ENCODE data around the gene FOXQ1.

Gene FOXQ1

GRCh38 chr6:1312203-1312472 lies 240 bp downstream of the FOXQ1 start:
- H3K4me3 ChIP-seq (ENCODE audit: low read length in 2 of 2): peak overlapping the region; percentile 42 to 52
- H3K4me1 ChIP-seq (ENCODE audit: control insufficient read depth in 2 of 2, insufficient read depth in 2 of 2, low read length in 2 of 2): peaks cover 0 to 9% of the 10 kb centered on the region in 2 donors
- H3K9me3 ChIP-seq (ENCODE audit: control insufficient read depth in 2 of 2, low read length in 2 of 2): no peaks in the 10 kb centered on the region
- peak overlapping the region in 1 of 2 donors; percentile 41 for H3K9ac ChIP-seq (ENCODE audit: low read depth in 1 of 2, low read length in 2 of 2)
- no peak overlapping the region for H3K27ac ChIP-seq (ENCODE audit: low read depth in 2 of 2, low read length in 2 of 2)
- H3K36me3 ChIP-seq (ENCODE audit: control insufficient read depth in 2 of 2, insufficient read depth in 2 of 2, low read length in 2 of 2): no peaks in the 10 kb centered on the region
- peaks cover 45 to 46% of the 10 kb centered on the region in 2 donors for H3K27me3 ChIP-seq (ENCODE audit: control insufficient read depth in 2 of 2, insufficient read depth in 2 of 2, low read length in 2 of 2)

DNA sequence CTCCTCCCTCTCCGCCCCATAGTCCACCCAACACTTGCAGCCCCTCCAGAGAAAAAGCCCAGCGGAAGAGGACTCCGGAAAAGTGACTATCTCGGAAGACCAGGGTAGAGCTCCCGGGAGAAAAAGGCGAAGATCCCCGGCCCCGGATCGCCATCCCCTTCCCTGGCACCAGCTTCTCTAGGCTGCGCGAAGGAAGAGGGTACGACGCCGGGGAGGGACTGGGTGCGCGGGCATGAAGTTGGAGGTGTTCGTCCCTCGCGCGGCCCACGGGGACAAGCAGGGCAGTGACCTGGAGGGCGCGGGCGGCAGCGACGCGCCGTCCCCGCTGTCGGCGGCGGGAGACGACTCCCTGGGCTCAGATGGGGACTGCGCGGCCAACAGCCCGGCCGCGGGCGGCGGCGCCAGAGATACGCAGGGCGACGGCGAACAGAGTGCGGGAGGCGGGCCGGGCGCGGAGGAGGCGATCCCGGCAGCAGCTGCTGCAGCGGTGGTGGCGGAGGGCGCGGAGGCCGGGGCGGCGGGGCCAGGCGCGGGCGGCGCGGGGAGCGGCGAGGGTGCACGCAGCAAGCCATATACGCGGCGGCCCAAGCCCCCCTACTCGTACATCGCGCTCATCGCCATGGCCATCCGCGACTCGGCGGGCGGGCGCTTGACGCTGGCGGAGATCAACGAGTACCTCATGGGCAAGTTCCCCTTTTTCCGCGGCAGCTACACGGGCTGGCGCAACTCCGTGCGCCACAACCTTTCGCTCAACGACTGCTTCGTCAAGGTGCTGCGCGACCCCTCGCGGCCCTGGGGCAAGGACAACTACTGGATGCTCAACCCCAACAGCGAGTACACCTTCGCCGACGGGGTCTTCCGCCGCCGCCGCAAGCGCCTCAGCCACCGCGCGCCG lies 822 bp downstream of the FOXQ1 start:
- peak overlapping the region; percentile 26 to 42 for H3K4me3 ChIP-seq (ENCODE audit: low read length in 2 of 2)
- H3K27me3 ChIP-seq (ENCODE audit: control insufficient read depth in 2 of 2, insufficient read depth in 2 of 2, low read length in 2 of 2): peaks cover 43 to 45% of the 10 kb centered on the region in 2 donors
- peaks cover 0 to 9% of the 10 kb centered on the region in 2 donors for H3K4me1 ChIP-seq (ENCODE audit: control insufficient read depth in 2 of 2, insufficient read depth in 2 of 2, low read length in 2 of 2)
- peak overlapping the region in 1 of 2 donors; percentile 41 for H3K9ac ChIP-seq (ENCODE audit: low read depth in 1 of 2, low read length in 2 of 2)
- no peaks in the 10 kb centered on the region for H3K9me3 ChIP-seq (ENCODE audit: control insufficient read depth in 2 of 2, low read length in 2 of 2)
- peak overlapping the region in 1 of 2 donors; percentile 26 for H3K27ac ChIP-seq (ENCODE audit: low read depth in 2 of 2, low read length in 2 of 2)
- no peaks in the 10 kb centered on the region for H3K36me3 ChIP-seq (ENCODE audit: control insufficient read depth in 2 of 2, insufficient read depth in 2 of 2, low read length in 2 of 2)

- Histone ChIP-seq H3K9me3 (ENCODE audit: control insufficient read depth in 2 of 2, low read length in 2 of 2) (no peaks in the 10 kb centered on the region), H3K4me3 (ENCODE audit: low read length in 2 of 2) (no peak overlapping the region), H3K36me3 (ENCODE audit: control insufficient read depth in 2 of 2, insufficient read depth in 2 of 2, low read length in 2 of 2) (no peaks in the 10 kb centered on the region), H3K27ac (ENCODE audit: low read depth in 2 of 2, low read length in 2 of 2) (no peak overlapping the region), H3K27me3 (ENCODE audit: control insufficient read depth in 2 of 2, insufficient read depth in 2 of 2, low read length in 2 of 2) (peaks cover 43 to 45% of the 10 kb centered on the region in 2 donors), H3K9ac (ENCODE audit: low read depth in 1 of 2, low read length in 2 of 2) (no peak overlapping the region), H3K4me1 (ENCODE audit: control insufficient read depth in 2 of 2, insufficient read depth in 2 of 2, low read length in 2 of 2) (peaks cover 0 to 9% of the 10 kb centered on the region in 2 donors)
Measured at GRCh38 chr6:1313384-1313766, 1.5 kb downstream of the FOXQ1 start.

DNA sequence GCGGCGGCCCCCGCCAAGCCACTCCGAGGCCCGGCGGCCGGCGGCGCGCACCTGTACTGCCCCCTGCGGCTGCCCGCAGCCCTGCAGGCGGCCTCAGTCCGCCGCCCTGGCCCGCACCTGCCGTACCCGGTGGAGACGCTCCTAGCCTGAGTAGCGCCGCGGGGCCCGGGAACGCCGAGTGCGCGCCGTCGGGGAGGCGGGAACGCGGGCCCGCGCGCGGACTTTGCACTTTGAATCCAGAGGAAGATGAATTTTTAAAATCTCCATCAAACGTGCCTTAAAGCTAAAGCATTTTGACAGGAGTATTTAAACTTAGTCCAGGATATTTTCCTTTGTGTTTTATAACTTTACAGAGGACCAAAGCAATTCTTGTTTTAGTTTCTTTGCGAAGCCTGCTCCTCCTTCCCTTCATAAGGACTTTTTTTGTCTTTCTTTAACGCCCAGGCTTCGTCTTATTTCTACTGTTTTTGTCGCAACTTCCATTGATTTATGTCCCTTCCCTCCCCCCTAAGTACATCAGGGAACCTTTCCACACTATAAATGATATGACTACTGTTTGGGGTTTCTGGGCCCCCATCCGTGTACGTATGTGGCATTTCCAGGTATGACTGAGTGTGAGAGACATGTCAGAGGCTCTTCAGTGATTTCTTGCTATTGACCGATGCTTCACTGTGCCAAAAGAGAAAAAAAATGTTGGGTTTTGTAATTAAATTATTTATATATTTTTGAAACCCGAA lies 2.0 kb downstream of the FOXQ1 start:
- no peak overlapping the region for H3K9ac ChIP-seq (ENCODE audit: low read depth in 1 of 2, low read length in 2 of 2)

GRCh38 chr6:1314617-1315016 lies 2.7 kb downstream of the FOXQ1 start:
- peaks cover 0 to 9% of the 10 kb centered on the region in 2 donors for H3K4me1 ChIP-seq (ENCODE audit: control insufficient read depth in 2 of 2, insufficient read depth in 2 of 2, low read length in 2 of 2)
- H3K9ac ChIP-seq (ENCODE audit: low read depth in 1 of 2, low read length in 2 of 2): no peak overlapping the region
- H3K9me3 ChIP-seq (ENCODE audit: control insufficient read depth in 2 of 2, low read length in 2 of 2): no peaks in the 10 kb centered on the region
- H3K27me3 ChIP-seq (ENCODE audit: control insufficient read depth in 2 of 2, insufficient read depth in 2 of 2, low read length in 2 of 2): peaks cover 35 to 43% of the 10 kb centered on the region in 2 donors
- H3K4me3 ChIP-seq (ENCODE audit: low read length in 2 of 2): no peak overlapping the region
- H3K36me3 ChIP-seq (ENCODE audit: control insufficient read depth in 2 of 2, insufficient read depth in 2 of 2, low read length in 2 of 2): no peaks in the 10 kb centered on the region
- H3K27ac ChIP-seq (ENCODE audit: low read depth in 2 of 2, low read length in 2 of 2): no peak overlapping the region

More for the DNA sequence above, 2.0 kb downstream of the FOXQ1 start:
- peaks cover 40 to 43% of the 10 kb centered on the region in 2 donors for H3K27me3 ChIP-seq (ENCODE audit: control insufficient read depth in 2 of 2, insufficient read depth in 2 of 2, low read length in 2 of 2)
- H3K9me3 ChIP-seq (ENCODE audit: control insufficient read depth in 2 of 2, low read length in 2 of 2): no peaks in the 10 kb centered on the region
- no peak overlapping the region for H3K4me3 ChIP-seq (ENCODE audit: low read length in 2 of 2)
- no peaks in the 10 kb centered on the region for H3K36me3 ChIP-seq (ENCODE audit: control insufficient read depth in 2 of 2, insufficient read depth in 2 of 2, low read length in 2 of 2)
- no peak overlapping the region for H3K27ac ChIP-seq (ENCODE audit: low read depth in 2 of 2, low read length in 2 of 2)
- peaks cover 0 to 9% of the 10 kb centered on the region in 2 donors for H3K4me1 ChIP-seq (ENCODE audit: control insufficient read depth in 2 of 2, insufficient read depth in 2 of 2, low read length in 2 of 2)

GRCh38 chr6:1315201-1315559 lies 3.3 kb downstream of the FOXQ1 start:
- no peak overlapping the region for H3K4me3 ChIP-seq (ENCODE audit: low read length in 2 of 2)
- peaks cover 31 to 37% of the 10 kb centered on the region in 2 donors for H3K27me3 ChIP-seq (ENCODE audit: control insufficient read depth in 2 of 2, insufficient read depth in 2 of 2, low read length in 2 of 2)
- no peak overlapping the region for H3K27ac ChIP-seq (ENCODE audit: low read depth in 2 of 2, low read length in 2 of 2)
- H3K9ac ChIP-seq (ENCODE audit: low read depth in 1 of 2, low read length in 2 of 2): no peak overlapping the region
- peaks cover 0 to 9% of the 10 kb centered on the region in 2 donors for H3K4me1 ChIP-seq (ENCODE audit: control insufficient read depth in 2 of 2, insufficient read depth in 2 of 2, low read length in 2 of 2)
- H3K9me3 ChIP-seq (ENCODE audit: control insufficient read depth in 2 of 2, low read length in 2 of 2): no peaks in the 10 kb centered on the region
- H3K36me3 ChIP-seq (ENCODE audit: control insufficient read depth in 2 of 2, insufficient read depth in 2 of 2, low read length in 2 of 2): no peaks in the 10 kb centered on the region

DNA sequence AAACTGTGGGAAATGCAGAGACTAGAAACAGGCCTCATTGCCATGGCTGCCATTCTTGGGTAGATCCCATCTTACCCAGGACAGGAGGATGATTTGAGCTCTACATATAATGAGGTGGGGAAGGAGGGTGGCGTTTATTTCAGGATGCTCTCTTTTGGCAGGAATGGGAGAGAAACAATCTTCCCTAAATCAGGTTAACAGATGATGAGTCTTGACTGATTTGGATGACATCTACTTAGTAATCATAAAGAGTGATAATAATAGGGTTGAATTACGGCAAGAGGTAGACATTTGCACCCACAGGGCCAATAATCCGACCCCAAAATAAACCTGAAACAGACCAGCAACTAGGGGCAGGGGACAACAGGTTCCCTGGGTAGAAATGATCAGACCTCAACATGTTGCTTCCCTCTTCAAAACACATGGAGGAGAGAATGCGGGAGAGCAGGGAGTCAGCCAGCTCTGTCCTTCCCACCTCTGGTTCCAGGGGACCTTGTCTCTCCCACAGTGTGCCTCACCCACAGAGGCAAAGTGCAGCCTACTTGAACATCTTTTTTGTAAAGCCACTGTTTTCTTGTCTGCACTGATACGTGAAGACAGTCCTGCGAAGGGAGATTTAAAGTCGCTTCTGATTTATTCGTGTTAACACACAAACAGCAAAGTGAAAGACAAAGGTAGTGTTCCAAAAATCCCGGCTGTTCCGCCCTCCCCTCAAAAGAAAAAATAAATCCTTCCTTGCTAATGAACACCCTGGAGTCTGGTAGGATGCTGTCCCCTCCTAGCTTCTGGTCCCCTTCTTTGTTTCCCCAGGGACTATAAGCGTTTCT lies 3.9 kb downstream of the FOXQ1 start:
- Histone ChIP-seq H3K9me3 (ENCODE audit: control insufficient read depth in 2 of 2, low read length in 2 of 2) (no peaks in the 10 kb centered on the region), H3K9ac (ENCODE audit: low read depth in 1 of 2, low read length in 2 of 2) (no peak overlapping the region), H3K27me3 (ENCODE audit: control insufficient read depth in 2 of 2, insufficient read depth in 2 of 2, low read length in 2 of 2) (peaks cover 29 to 36% of the 10 kb centered on the region in 2 donors), H3K4me3 (ENCODE audit: low read length in 2 of 2) (peak overlapping the region; percentile 32 to 67), H3K36me3 (ENCODE audit: control insufficient read depth in 2 of 2, insufficient read depth in 2 of 2, low read length in 2 of 2) (no peaks in the 10 kb centered on the region), H3K4me1 (ENCODE audit: control insufficient read depth in 2 of 2, insufficient read depth in 2 of 2, low read length in 2 of 2) (peaks cover 0 to 9% of the 10 kb centered on the region in 2 donors), H3K27ac (ENCODE audit: low read depth in 2 of 2, low read length in 2 of 2) (no peak overlapping the region)

DNA sequence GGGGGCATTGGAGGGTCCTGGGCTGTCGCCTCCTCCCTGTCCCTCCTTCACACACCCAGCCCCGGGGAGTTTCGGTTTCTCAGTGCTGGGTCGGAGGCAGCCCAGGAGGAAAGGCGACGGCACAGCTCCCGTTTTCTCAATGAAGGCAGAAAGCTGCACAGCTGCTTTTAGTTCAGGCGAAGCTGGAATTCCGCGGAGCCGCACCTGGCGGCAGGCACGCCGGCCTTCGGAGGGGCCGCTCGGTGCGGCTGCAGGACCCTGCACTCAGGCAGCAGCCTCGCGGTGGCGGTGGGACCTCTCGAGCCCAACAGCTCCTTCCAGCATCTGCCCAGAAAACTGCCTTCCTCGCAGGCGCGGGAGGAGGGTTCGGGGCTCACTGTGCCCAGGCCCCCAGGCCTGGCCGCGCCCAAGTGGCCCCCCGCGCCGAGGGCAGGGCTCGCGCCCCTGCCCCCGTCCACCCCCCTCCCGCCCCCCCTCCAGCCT lies 4.6 kb downstream of the FOXQ1 start:
- Histone ChIP-seq H3K4me1 (ENCODE audit: control insufficient read depth in 2 of 2, insufficient read depth in 2 of 2, low read length in 2 of 2) (peaks cover 0 to 7% of the 10 kb centered on the region in 2 donors), H3K4me3 (ENCODE audit: low read length in 2 of 2) (peak overlapping the region; percentile 32 to 67), H3K36me3 (ENCODE audit: control insufficient read depth in 2 of 2, insufficient read depth in 2 of 2, low read length in 2 of 2) (no peaks in the 10 kb centered on the region), H3K9ac (ENCODE audit: low read depth in 1 of 2, low read length in 2 of 2) (no peak overlapping the region), H3K27ac (ENCODE audit: low read depth in 2 of 2, low read length in 2 of 2) (no peak overlapping the region), H3K27me3 (ENCODE audit: control insufficient read depth in 2 of 2, insufficient read depth in 2 of 2, low read length in 2 of 2) (peaks cover 25 to 30% of the 10 kb centered on the region in 2 donors), H3K9me3 (ENCODE audit: control insufficient read depth in 2 of 2, low read length in 2 of 2) (no peaks in the 10 kb centered on the region)

DNA sequence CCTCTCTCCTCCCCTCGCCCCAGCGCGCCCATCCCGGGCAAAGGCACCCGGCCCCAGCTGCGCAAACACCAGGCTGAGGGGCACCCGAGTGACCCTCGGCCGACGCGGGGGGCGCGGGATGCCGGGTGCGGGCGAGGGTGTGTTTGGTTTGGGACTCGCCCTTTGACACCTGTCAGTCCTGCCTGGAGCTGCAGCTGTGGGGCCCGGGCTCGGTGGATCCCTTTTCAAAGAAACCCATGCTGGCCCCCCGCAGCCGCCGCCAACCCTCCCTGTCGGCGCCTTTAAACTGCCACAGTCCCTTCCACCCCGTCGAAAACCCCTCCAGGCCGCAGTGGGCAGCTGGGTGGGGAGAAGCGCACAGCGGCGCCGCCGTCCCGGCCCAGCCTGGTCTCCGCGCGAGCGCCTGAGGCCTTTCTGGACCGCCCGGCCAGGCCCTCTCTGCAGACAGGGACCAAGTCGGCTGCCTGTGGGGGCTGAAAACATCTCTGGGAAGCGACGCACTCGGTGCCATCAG lies 5.5 kb downstream of the FOXQ1 start:
- no peaks in the 10 kb centered on the region for H3K36me3 ChIP-seq (ENCODE audit: control insufficient read depth in 2 of 2, insufficient read depth in 2 of 2, low read length in 2 of 2)
- peaks cover 23 to 28% of the 10 kb centered on the region in 2 donors for H3K27me3 ChIP-seq (ENCODE audit: control insufficient read depth in 2 of 2, insufficient read depth in 2 of 2, low read length in 2 of 2)
- H3K4me3 ChIP-seq (ENCODE audit: low read length in 2 of 2): no peak overlapping the region
- no peak overlapping the region for H3K9ac ChIP-seq (ENCODE audit: low read depth in 1 of 2, low read length in 2 of 2)
- H3K27ac ChIP-seq (ENCODE audit: low read depth in 2 of 2, low read length in 2 of 2): no peak overlapping the region
- no peaks in the 10 kb centered on the region for H3K9me3 ChIP-seq (ENCODE audit: control insufficient read depth in 2 of 2, low read length in 2 of 2)
- H3K4me1 ChIP-seq (ENCODE audit: control insufficient read depth in 2 of 2, insufficient read depth in 2 of 2, low read length in 2 of 2): peaks cover 0 to 4% of the 10 kb centered on the region in 2 donors
